ENCODE measurements around the gene MYCN.
"Not testable (repeated sequence)": the region's sequence is repeated elsewhere in the genome, so short reads cannot be mapped to it uniquely, and the experiment has no call there.

Gene MYCN

GRCh38 chr2:15943378-15944280 is 3.3 kb downstream of the MYCN start:
- no peak for DNase-seq (ENCODE audit: low spot score)

- no peak for DNase-seq (ENCODE audit: low spot score)
These were observed 4.1 kb downstream of the MYCN start for GRCh38 chr2:15944325-15945017.

- no peak for DNase-seq (ENCODE audit: low spot score)
These were observed 5.8 kb downstream of the MYCN start for GRCh38 chr2:15945909-15946705.

GRCh38 chr2:15946983-15947382 is 6.6 kb downstream of the MYCN start:
- DNase-seq (ENCODE audit: low spot score): no peak

GRCh38 chr2:15947431-15947830 is 7.1 kb downstream of the MYCN start:
- no peak for DNase-seq (ENCODE audit: low spot score)

GRCh38 chr2:15948704-15948957 is 8.3 kb downstream of the MYCN start:
- DNase-seq (ENCODE audit: low spot score): no peak

GRCh38 chr2:15949126-15949525 is 8.8 kb downstream of the MYCN start:
- DNase-seq (ENCODE audit: low spot score): no peak

- DNase-seq (ENCODE audit: low spot score): no peak
These were observed 9.2 kb downstream of the MYCN start for GRCh38 chr2:15949551-15949950.

DNA sequence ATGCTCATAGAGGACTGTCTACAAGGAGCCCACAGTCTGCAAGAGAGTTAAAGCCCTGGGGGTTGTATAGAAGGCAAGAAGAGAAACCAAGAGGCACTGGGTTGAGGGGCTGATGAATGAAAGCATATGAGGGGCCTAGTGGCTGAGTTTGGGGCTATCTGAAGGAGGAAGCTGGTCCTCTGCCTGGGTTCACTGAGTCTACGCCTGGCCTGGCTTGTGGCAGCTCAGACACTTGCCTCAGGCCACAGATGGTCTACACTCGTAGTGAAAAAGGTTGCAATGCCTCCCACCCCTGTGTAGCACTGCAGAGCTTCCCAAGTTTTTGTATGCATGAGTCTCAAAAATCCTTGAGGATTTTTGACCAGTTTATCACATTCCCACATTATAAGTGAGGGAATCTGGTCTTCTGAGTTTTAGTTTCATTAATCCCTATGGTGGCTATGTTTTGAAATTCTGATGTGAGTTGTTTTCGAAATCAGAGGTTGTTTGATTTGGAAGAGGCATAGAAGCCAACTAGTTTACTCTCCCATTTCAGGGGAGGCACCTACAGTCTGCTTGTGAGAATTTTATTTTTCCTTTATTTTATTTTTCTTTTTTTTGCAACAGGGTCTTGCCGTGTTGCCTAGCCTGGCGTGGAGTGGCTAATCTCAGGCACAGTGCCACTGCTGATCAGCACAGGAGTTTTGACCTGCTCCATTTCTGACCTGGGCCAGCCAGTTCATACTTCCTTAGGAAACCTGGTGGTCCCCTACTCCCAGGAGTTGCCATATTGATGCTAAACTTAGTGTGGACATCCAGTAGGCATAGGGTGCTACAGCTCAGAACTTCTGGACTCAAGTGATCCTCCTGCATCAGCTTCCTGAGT is 10.0 kb downstream of the MYCN start:
- DNase-seq (ENCODE audit: low spot score): no peak

DNA sequence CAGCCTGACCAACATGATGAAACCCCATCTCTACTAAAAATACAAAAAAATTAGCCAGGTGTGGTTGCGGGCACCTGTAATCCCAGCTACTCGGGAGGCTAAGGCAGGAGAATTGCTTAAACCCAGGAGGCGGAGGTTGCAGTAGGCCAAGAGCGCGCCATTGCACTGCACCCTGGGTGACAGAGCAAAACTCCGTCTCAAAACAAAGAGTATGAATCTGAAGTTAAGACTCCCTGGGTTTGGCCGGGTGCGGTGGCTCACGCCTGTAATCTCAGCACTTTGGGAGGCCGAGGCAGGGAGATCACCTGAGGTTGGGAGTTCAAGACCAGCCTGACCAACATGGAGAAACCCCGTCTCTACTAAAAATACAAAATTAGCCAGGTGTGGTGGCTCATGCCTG is 11.6 kb downstream of the MYCN start:
- DNase-seq (ENCODE audit: low spot score): not testable (repeated sequence)

DNA sequence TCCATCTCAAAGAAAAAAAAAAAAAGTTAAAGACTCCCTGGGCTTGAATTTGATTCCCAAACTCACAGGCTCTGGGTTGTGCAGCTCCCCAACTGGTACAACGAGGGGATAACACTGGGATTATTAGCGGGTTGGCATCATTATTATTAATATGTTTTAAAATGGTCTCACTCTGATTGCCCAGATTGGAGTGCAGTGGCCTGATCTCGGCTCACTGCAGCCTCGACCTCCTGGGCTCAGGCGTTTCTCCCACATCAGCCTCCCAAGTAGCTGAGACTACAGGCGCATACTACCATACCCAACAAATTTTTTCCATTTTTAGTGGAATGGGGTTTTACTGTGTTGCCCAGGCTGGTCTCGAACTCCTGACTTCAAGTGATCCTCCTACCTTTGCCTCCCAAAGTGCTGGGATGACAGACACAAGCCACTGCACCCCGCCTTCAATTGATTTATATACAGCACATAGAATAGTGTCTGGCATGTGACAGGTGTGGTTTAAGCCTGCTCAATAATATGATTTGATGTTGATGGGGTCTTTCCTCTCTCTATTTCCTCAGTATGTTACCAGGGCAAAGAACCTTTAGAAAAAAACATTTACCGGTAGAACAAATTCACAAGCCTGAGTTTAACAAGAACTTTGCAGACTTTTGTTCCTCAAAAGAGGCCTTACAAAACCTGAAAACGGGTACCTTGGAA is 12.2 kb downstream of the MYCN start:
- DNase-seq (ENCODE audit: low spot score): no peak

DNA sequence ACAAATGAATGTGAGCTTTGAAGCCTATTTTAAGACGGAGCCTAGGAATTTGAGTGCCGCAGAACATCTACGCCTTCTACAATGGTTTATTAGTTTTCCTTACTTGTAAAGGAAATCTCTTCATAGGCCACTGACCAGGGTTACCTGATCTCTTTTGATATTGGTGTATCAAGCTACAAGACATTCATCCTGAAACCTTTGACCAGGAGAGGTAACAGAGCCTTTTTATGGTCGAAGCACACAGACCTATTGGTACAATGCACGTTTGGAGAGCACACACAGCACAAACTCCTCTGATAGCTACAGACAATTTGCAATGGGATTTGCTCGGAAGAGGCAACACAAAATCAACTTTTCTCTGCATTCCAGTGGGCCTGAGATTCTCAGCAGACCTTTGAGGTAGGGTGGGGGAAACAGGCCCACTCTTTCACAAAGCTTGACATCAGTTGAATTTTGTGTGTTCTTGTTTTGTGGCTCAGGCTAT is 12.8 kb downstream of the MYCN start:
- no peak for DNase-seq (ENCODE audit: low spot score)

DNA sequence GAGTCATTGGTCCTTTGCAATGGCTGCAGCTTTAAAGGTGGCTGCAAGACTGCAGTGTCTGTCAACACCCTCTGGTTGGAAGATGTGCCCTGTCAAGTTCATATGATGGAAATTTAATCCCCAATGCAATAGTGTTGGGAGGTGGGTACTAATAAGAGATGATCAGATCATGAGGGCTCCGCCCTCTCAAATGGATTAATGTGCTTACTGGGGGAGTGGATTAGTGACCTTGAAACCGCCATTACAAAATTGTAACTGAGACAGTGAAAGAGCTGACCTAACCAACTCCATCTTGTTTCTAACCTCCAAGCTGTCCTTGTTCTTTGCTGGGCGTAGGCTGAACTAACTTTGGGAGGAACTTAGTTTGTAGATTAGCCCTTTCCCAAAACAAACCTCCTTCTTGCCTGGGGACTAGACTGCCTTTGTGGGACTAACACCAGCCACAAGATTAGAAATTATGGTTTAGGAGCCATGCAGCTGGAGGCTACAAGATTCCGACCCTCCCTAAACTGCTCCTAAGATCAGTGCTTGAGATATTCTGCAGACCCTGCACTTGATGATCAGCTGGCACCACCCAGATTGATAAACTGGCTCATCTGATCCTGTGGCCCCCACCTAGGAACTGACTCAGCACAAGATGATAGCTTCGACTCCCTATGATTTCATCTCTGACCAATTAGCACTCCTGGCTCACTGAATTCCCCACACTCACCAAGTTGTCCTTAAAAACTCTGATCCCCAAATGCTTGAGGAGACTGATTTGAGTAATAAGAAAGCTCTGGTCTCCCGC is 13.7 kb downstream of the MYCN start:
- DNase-seq (ENCODE audit: low spot score): no peak

GRCh38 chr2:15954761-15955160 is 14.4 kb downstream of the MYCN start:
- no peak for DNase-seq (ENCODE audit: low spot score)

GRCh38 chr2:15955232-15955988 is 15.1 kb downstream of the MYCN start:
- DNase-seq (ENCODE audit: low spot score): no peak

DNA sequence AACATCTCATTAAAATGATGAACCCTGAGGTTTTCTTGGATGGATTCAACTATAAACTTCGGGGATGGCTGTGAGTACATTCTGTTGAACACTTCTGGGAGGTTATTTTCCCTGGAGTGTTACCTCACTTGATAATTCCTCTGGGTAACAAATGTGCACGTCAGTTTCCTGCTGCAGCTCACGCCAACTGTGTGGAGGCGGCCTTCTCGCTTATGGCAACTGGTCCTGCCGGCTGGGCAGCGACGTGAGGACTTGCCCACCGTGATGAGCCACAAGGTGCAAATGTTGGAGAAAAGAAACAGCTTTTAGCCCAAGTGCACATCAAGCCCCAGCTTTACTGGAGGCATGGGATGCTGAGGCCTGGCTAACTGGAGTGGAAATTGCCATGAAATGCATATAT is 15.9 kb downstream of the MYCN start:
- DNase-seq (ENCODE audit: low spot score): no peak

DNA sequence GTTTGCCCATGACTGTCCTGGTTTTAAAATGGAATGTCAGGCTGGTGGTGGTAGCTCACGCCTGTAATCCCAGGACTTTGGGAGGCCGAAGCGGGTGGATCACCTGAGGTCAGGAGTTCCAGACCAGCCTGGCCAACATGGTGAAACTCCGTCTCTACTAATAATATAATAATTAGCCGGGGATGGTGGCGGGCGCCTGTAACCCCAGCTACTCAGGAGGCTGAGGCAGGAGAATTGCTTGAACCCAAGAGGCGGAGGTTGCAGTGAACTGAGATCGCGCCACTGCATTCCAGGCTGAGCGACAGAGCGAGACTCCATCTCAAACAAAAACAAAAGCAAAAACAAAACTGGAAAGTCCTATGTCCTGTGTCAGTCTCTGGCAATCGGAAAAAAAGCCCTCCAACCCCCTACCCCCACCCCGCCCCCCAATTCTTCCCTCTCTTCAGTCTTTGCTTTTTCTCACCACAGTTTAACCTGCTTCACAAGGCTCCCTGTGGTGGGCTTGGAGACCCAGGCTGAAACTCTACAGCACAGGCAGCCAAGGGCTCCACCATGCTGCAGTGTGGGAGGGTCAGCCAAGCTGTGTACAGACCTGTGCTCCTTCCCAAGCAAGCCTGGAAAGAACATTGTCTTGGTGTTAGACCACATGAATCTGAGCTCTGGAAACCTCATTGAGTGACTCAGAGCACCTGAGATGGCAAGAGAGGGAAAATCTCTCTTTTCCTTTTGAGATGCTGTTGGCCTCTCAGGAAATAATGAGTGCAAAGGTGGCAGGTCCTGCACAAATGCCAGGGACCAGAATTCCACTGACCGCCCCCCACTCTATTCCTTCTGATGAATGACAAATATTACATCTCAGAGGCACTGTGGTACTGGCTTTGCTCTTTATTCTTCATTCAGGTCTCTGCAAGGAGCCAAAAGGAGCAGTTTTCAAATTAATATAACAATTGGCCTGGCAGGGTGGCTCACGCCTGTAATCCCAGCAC is 16.7 kb downstream of the MYCN start:
- no peak for DNase-seq (ENCODE audit: low spot score)
